Smooth muscle cell (in vitro differentiated cells): ENCODE data around the gene SPRTN. TPM values are rescaled to one million over a fixed set of nuclear protein-coding genes. Genes with fewer than 3 reads are reported as not detected.

ENCODE experiments used
- DNase-seq: peaks from one replicate; lab custom pipeline; 2025; ENCODE audit not compliant: unreplicated experiment; lab: John Stamatoyannopoulos, UW
- H2AFZ ChIP-seq: fragments of 200-600 bp; sonication (generic); 2 replicates; pipeline ENCODE4 v1.6.0; 2016; ENCODE audit warnings: antibody characterized with exemption, low read depth, mild to moderate bottlenecking
- H3F3A ChIP-seq: fragments of 200-600 bp; sonication (generic); 2 replicates; pipeline ENCODE4 v1.6.0; 2017; ENCODE audit warnings: antibody characterized with exemption, low read depth
- H3K27ac ChIP-seq: fragments of 200-600 bp; sonication (generic); 2 replicates; pipeline ENCODE4 v1.5.1; 2016; ENCODE audit warnings: low read depth, mild to moderate bottlenecking
- H3K27me3 ChIP-seq: fragments of 200-600 bp; sonication (generic); 2 replicates; pipeline ENCODE4 v1.6.1; 2016; ENCODE audit warnings: low read depth, mild to moderate bottlenecking
- H3K36me3 ChIP-seq: fragments of 200-600 bp; sonication (generic); 2 replicates; pipeline ENCODE4 v1.5.1; 2016; ENCODE audit warnings: low read depth
- H3K4me1 ChIP-seq: fragments of 200-600 bp; sonication (generic); 2 replicates; pipeline ENCODE4 v1.5.1; 2016; ENCODE audit warnings: low read depth
- H3K4me2 ChIP-seq: fragments of 200-600 bp; sonication (generic); 2 replicates; pipeline ENCODE4 v1.6.0; 2016; ENCODE audit warnings: mild to moderate bottlenecking
- H3K4me3 ChIP-seq: fragments of 200-600 bp; sonication (generic); 2 replicates; pipeline ENCODE4 v1.5.1; 2016; ENCODE audit warnings: mild to moderate bottlenecking
- H3K79me2 ChIP-seq: fragments of 200-600 bp; sonication (generic); 2 replicates; pipeline ENCODE4 v1.6.0; 2016; ENCODE audit warnings: low read depth, mild to moderate bottlenecking
- H3K9ac ChIP-seq: fragments of 200-600 bp; sonication (generic); 2 replicates; pipeline ENCODE4 v1.6.0; 2016; ENCODE audit warnings: low read depth
- H3K9me3 ChIP-seq: fragments of 200-600 bp; sonication (generic); replicated peaks from 2 replicates; pipeline ENCODE4 v1.5.1; 2016; ENCODE audit warnings: low read depth
- H4K20me1 ChIP-seq: fragments of 200-600 bp; sonication (generic); 2 replicates; pipeline ENCODE4 v1.6.0; 2016; ENCODE audit warnings: low read depth
- WGBS: methylation state at CpG from one replicate; pipeline ENCODE4 v1.1.7; 2016; ENCODE audit warnings: low lambda C conversion rate; 5-methylcytosine and 5-hydroxymethylcytosine counted together
- polyA plus RNA-seq: library from polyadenylated mRNA; unstranded; fragments of >200 nt; fragmentation: Nextera tagmentation; extraction: Ambion mirVana; gene quantifications from 2 replicates; pipeline ENCODE4 v1.2.1, GENCODE V29; 2016
- total RNA-seq: library from RNA; depleted of rRNA; stranded (reverse); fragments of >200 nt; gene quantifications from 2 replicates; pipeline ENCODE4 v1.2.3, GENCODE V29; 2014
- TF ChIP-seq, protein P1 (sequence below): fragments of 200-600 bp; sonication (generic); IDR thresholded peaks from 2 replicates; pipeline ENCODE4 v1.5.1; 2017; ENCODE audit warnings: borderline replicate concordance, mild to moderate bottlenecking, antibody characterized with exemption; ENCODE audit not compliant: insufficient read depth, poor library complexity, severe bottlenecking

The SPRTN gene
- total and polyA plus RNA-seq, 2 experiments from 2014 or later: 9.6 to 16.9 TPM

DNA sequence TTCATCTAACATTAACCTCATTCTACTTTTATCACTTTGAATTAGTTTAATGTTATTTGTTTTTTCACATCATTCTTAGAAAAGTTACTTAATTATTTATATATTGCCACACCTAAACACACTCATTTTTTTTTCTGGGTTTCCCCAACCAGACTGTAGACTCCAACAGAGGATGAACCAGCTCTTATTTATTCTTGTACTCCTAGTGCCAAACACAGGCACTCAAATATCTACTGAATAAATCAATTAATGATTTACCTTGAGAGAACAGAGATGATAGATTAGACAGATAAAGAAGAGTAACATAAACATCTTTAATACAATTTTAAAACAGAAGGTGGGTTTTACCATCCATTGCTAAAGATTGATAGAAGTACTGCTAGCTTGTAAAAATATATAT lies 48.4 kb downstream of the SPRTN start:
- Histone ChIP-seq H3K4me3 (no peak overlapping the region), H3K4me2 (no peak overlapping the region), H4K20me1 (peaks cover 66% of the 10 kb centered on the region), H3K4me1 (no peaks in the 10 kb centered on the region), H3K36me3 (no peaks in the 10 kb centered on the region), H2AFZ (no peak overlapping the region), H3F3A (no peaks in the 10 kb centered on the region), H3K27ac (no peak overlapping the region), H3K79me2 (peaks cover 92% of the 10 kb centered on the region), H3K9ac (no peak overlapping the region), H3K27me3 (no peaks in the 10 kb centered on the region), H3K9me3 (no peaks in the 10 kb centered on the region)
- TF ChIP-seq, protein P1, sequence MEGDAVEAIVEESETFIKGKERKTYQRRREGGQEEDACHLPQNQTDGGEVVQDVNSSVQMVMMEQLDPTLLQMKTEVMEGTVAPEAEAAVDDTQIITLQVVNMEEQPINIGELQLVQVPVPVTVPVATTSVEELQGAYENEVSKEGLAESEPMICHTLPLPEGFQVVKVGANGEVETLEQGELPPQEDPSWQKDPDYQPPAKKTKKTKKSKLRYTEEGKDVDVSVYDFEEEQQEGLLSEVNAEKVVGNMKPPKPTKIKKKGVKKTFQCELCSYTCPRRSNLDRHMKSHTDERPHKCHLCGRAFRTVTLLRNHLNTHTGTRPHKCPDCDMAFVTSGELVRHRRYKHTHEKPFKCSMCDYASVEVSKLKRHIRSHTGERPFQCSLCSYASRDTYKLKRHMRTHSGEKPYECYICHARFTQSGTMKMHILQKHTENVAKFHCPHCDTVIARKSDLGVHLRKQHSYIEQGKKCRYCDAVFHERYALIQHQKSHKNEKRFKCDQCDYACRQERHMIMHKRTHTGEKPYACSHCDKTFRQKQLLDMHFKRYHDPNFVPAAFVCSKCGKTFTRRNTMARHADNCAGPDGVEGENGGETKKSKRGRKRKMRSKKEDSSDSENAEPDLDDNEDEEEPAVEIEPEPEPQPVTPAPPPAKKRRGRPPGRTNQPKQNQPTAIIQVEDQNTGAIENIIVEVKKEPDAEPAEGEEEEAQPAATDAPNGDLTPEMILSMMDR: no peak
- no peak for DNase-seq

DNA sequence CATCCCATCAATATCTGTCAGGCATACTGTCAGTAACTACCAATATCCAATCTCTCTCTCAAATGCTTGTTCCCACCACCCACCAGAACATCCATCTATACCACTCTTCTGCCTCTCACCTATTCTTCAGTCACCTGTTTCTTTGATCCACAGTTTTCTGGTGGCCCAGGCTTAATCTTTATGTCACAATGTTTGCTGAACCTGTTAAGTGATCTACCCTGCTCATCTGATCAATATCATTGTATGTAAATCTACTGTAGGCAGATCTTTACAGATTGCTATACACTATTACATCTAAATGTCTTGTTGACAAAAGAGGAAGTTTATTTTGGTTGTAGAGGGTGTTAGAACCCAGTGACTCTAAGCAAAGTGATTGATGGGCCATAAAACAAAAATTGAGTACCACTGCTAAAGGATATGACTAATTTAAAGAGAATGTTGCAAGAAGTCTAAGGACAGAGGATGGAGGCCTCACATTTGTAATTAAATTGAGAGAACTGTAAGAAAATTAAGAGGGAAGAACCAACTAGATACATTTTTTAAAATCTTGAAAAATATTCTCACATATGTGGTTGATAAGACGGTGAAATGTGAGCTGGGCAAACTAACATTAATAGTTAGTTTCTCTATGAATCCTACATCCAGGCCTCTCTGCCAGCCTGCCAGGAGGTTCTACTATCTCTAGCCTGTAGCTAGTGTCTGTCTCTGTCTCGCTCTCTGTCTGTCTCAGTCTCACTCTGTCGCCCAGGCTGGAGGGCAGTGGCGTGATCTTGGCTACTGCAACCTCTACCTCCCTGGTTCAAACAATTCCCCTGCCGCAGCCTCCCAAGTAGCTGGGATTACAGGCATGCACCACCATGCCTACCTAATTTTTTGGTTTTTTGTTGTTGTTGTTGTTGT lies 49.9 kb downstream of the SPRTN start:
- Histone ChIP-seq H4K20me1 (peaks cover 51% of the 10 kb centered on the region), H3K27me3 (no peaks in the 10 kb centered on the region), H2AFZ (no peak overlapping the region), H3K79me2 (peaks cover 94% of the 10 kb centered on the region), H3K9ac (no peak overlapping the region), H3K27ac (peak overlapping the region; percentile 77), H3K36me3 (no peaks in the 10 kb centered on the region), H3K4me2 (peak overlapping the region; percentile 19), H3F3A (no peaks in the 10 kb centered on the region), H3K4me1 (no peaks in the 10 kb centered on the region), H3K4me3 (no peak overlapping the region), H3K9me3 (no peaks in the 10 kb centered on the region)
- no peak for DNase-seq
- TF ChIP-seq, protein P1: no peak
- whole genome bisulfite sequencing: 51% methylated on average over 5 of the region's 5 CpGs

DNA sequence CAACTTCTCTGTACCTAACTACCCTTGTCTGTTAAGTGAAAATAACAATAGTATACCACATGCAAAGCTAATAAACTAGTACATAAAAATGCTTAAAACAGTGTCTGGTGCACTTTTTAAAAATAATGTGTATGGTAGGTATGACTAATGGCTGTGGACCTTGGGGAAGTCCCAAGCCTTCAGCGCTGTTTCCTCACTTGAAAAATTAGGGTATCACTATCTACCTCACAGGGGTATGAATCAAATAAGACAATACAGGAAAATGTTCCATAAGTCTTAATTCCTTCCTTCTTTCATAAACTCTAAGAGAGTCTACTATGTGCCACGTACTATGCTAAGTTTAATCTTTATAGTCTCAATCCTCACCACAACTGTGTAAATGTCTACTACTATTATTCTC lies 52.0 kb downstream of the SPRTN start:
- Histone ChIP-seq H3F3A (peaks cover 6% of the 10 kb centered on the region), H3K4me1 (peaks cover 4% of the 10 kb centered on the region), H3K9ac (peak overlapping the region; percentile 50), H3K36me3 (no peaks in the 10 kb centered on the region), H3K27me3 (no peaks in the 10 kb centered on the region), H2AFZ (no peak overlapping the region), H3K4me3 (no peak overlapping the region), H4K20me1 (peaks cover 31% of the 10 kb centered on the region), H3K27ac (peak overlapping the region; percentile 77), H3K9me3 (no peaks in the 10 kb centered on the region), H3K79me2 (peaks cover 82% of the 10 kb centered on the region), H3K4me2 (peak overlapping the region; percentile 12)
- TF ChIP-seq, protein P1: no peak
- WGBS: 26% methylated on average over 2 of the region's 2 CpGs
- no peak for DNase-seq
